ENCODE data around the gene RAC2. TPM values are rescaled to one million over a fixed set of nuclear protein-coding genes. Genes with fewer than 3 reads are reported as not detected.
"Not testable (repeated sequence)": the region's sequence is repeated elsewhere in the genome, so short reads cannot be mapped to it uniquely, and the experiment has no call there.

Gene RAC2
- total RNA-seq, 1 donor from 2014 or later, result 51.9 TPM

- H3K4me3 ChIP-seq (ENCODE audit: low read depth, low read length), result no peak overlapping the region
- TF ChIP-seq CTCF (conservative IDR thresholded peaks at IDR 0.05; ENCODE audit: low read depth, low read length), result no peak
- no peak for DNase-seq (ENCODE audit: low read depth)
Measured at GRCh38 chr22:37256075-37256726, 12.1 kb upstream of the RAC2 start.

- TF ChIP-seq CTCF (conservative IDR thresholded peaks at IDR 0.05; ENCODE audit: low read depth, low read length), result no peak
- H3K4me3 ChIP-seq (ENCODE audit: low read depth, low read length), result no peak overlapping the region
- no peak for DNase-seq (ENCODE audit: low read depth)
Measured at GRCh38 chr22:37255558-37256006, 11.5 kb upstream of the RAC2 start.

GRCh38 chr22:37254867-37255233 lies 10.8 kb upstream of the RAC2 start:
- DNase-seq (ENCODE audit: low read depth), result no peak
- H3K4me3 ChIP-seq (ENCODE audit: low read depth, low read length), result no peak overlapping the region
- TF ChIP-seq CTCF (conservative IDR thresholded peaks at IDR 0.05; ENCODE audit: low read depth, low read length), result no peak

GRCh38 chr22:37254209-37254866 lies 10.3 kb upstream of the RAC2 start:
- no peak overlapping the region for H3K4me3 ChIP-seq (ENCODE audit: low read depth, low read length)
- TF ChIP-seq CTCF (conservative IDR thresholded peaks at IDR 0.05; ENCODE audit: low read depth, low read length), result no peak
- DNase-seq (ENCODE audit: low read depth), result no peak

- no peak for DNase-seq (ENCODE audit: low read depth)
- TF ChIP-seq CTCF (conservative IDR thresholded peaks at IDR 0.05; ENCODE audit: low read depth, low read length), result no peak
Measured at GRCh38 chr22:37253126-37253660, 9.1 kb upstream of the RAC2 start.

GRCh38 chr22:37251836-37252235 lies 7.8 kb upstream of the RAC2 start:
- H3K4me3 ChIP-seq (ENCODE audit: low read depth, low read length); DNase-seq (ENCODE audit: low read depth): not testable (repeated sequence)

More at GRCh38 chr22:37253126-37253660, 9.1 kb upstream of the RAC2 start:
- H3K4me3 ChIP-seq (ENCODE audit: low read depth, low read length), result no peak overlapping the region

- H3K4me3 ChIP-seq (ENCODE audit: low read depth, low read length), result no peak overlapping the region
- DNase-seq (ENCODE audit: low read depth), result no peak
- no peak for TF ChIP-seq CTCF (conservative IDR thresholded peaks at IDR 0.05; ENCODE audit: low read depth, low read length)
Measured at GRCh38 chr22:37249986-37250385, 5.9 kb upstream of the RAC2 start.
